T-cell (primary cell): ENCODE results near the gene TMBIM4. TPM values are rescaled to one million over a fixed set of nuclear protein-coding genes. Genes with fewer than 3 reads are reported as not detected.
A peak's percentile ranks its signal among the peaks of the same experiment; 100 is the strongest.

Experiments
- ATAC-seq, 4 experiments: fragments of 200-7000 bp in 3 of 4; fragments of 150-1000 bp in 1 of 4; cut with Tn5 transposase; replicated peaks in 1 of 4; 1 replicate in 3 of 4; 2 replicates in 1 of 4; pipeline ENCODE4 v1.10.0; 2021; ENCODE audit warnings: moderate library complexity in 3 of 4, mild to moderate bottlenecking in 2 of 4, moderate number of reproducible peaks in 1 of 4
- CTCF ChIA-PET, 2 donors: fragments of 300-600 bp; sonication (Branson Sonifier 250); formaldehyde crosslinking; loops; one replicate each; lab custom pipeline; 2022; ENCODE audit warnings: antibody characterized with exemption in 2 of 2; lab: Charles Lee
- POLR2A ChIA-PET, 2 donors: fragments of 300-600 bp; sonication (Branson Sonifier 250); formaldehyde crosslinking; loops; one replicate each; lab custom pipeline; 2022; ENCODE audit warnings: antibody characterized with exemption in 2 of 2; lab: Charles Lee
- DNase-seq, 35 experiments: peaks; one replicate each; pipeline versions ENCODE4 v3.0.0 to v3.0.0-alpha.2; 2013 to 2023
- H3K27ac ChIP-seq: one replicate; pipeline ENCODE4 v1.5.1; 2013; ENCODE audit warnings: low read length
- H3K27me3 ChIP-seq, 2 experiments: replicated peaks in 1 of 2; 1 replicate in 1 of 2; 2 replicates in 1 of 2; pipeline versions ENCODE4 v1.6.1 to v1.7.0; 2013; ENCODE audit warnings: low read length in 1 of 2, mixed read lengths in 1 of 2; ENCODE audit not compliant: control insufficient read depth in 2 of 2, insufficient read depth in 2 of 2; ENCODE audit errors: extremely low read depth in 1 of 2
- H3K36me3 ChIP-seq, 2 donors: 1 replicate in 1 of 2; 2 replicates in 1 of 2; pipeline versions ENCODE4 v1.6.1 to v1.7.0; 2013; ENCODE audit warnings: low read length in 1 of 2; ENCODE audit not compliant: control insufficient read depth in 2 of 2, insufficient read depth in 1 of 2; ENCODE audit errors: extremely low read depth in 1 of 2
- H3K4me1 ChIP-seq, 2 experiments: 1 replicate in 1 of 2; 2 replicates in 1 of 2; pipeline versions ENCODE4 v1.6.1 to v1.7.0; 2013; ENCODE audit warnings: low read length in 2 of 2, mixed read lengths in 1 of 2; ENCODE audit not compliant: insufficient read depth in 2 of 2, control insufficient read depth in 1 of 2; ENCODE audit errors: extremely low read depth in 1 of 2
- H3K4me3 ChIP-seq, 2 donors: 1 replicate in 1 of 2; 2 replicates in 1 of 2; pipeline versions ENCODE4 v1.5.1 to v1.7.0; 2013; ENCODE audit warnings: mild to moderate bottlenecking in 2 of 2, low read length in 1 of 2, moderate library complexity in 1 of 2; ENCODE audit not compliant: control insufficient read depth in 1 of 2; ENCODE audit errors: extremely low read depth in 1 of 2
- H3K9me3 ChIP-seq: 2 replicates; pipeline ENCODE4 v1.7.0; 2013
- H3K27ac Mint-ChIP-seq, 2 donors: one replicate each; pipeline ENCODE4 v1.8.0; 2020 to 2021; ENCODE audit warnings: mild to moderate bottlenecking in 2 of 2, mixed read lengths in 2 of 2
- H3K27me3 Mint-ChIP-seq, 2 donors: one replicate each; pipeline ENCODE4 v1.8.0; 2021 to 2022; ENCODE audit warnings: mixed read lengths in 2 of 2
- H3K36me3 Mint-ChIP-seq: one replicate; pipeline ENCODE4 v1.8.0; 2021; ENCODE audit warnings: mixed read lengths
- H3K4me1 Mint-ChIP-seq, 3 donors: one replicate each; pipeline ENCODE4 v1.8.0; 2020 to 2022; ENCODE audit warnings: mixed read lengths in 3 of 3, mild to moderate bottlenecking in 1 of 3
- H3K4me3 Mint-ChIP-seq, 3 donors: one replicate each; pipeline ENCODE4 v1.8.0; 2020 to 2022; ENCODE audit warnings: mild to moderate bottlenecking in 3 of 3, mixed read lengths in 3 of 3, moderate library complexity in 3 of 3
- H3K9me3 Mint-ChIP-seq, 3 donors: one replicate each; pipeline ENCODE4 v1.8.0; 2020 to 2022; ENCODE audit warnings: mixed read lengths in 3 of 3
- WGBS: methylation state at CpG from one replicate; pipeline ENCODE4 v1.1.5; 2013; ENCODE audit warnings: missing lambda C conversion rate; ENCODE audit not compliant: insufficient coverage; 5-methylcytosine and 5-hydroxymethylcytosine counted together
- total RNA-seq, 35 experiments: library from RNA in 6 of 35; stranded (reverse) in 6 of 35; fragments of 120-200 nt in 1 of 35; gene quantifications; one replicate each; pipeline versions ENCODE4 v1.2.1 to v1.2.4 and lab custom pipeline; 2013 to 2026

TMBIM4 gene
- total RNA-seq, 5 donors from 2014 or later (not counting 1 experiment from before 2014, with no cell fraction given): 44.7 to 90.0 (median 76.7) TPM

DNA sequence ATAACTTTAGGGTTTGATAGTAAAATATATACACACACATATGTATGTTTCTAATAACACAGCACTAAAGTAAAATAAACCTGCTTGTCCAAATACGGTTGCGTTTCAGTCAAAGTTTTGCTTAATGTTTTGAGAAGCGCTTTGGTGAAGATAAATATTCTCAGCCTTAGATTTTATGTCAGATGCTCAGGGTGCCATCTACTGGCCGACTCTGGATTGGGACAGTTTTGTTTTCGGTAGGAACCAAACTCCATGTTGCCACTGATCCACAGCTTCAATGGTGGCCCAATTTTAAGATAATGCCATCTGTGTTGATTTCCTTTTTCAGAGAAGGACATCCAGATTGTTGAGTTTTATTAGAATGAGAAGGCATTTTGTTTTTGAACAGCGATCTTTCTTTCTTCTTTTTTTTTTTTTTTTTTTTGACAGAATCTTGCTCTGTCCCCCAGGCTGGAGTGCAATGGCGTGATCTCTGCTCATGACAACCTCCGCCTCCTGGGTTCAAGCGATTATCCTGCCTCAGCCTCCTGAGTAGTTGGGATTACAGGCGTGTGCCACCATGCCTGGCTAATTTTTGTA is 82.3 kb downstream of the TMBIM4 start:
- H3K9me3 ChIP-seq: no peaks in the 10 kb centered on the region
- Mint-ChIP-seq H3K4me3 (no peak overlapping the region), H3K27ac (no peak overlapping the region), H3K36me3 (no peaks in the 10 kb centered on the region), H3K4me1 (no peaks in the 10 kb centered on the region), H3K27me3 (peaks cover 21 to 26% of the 10 kb centered on the region in 2 donors), H3K9me3 (peaks cover 0 to 10% (median 2%) of the 10 kb centered on the region in 3 donors)
- H3K27ac ChIP-seq: no peak overlapping the region
- WGBS: 30% methylated on average over 4 of the region's 10 CpGs
- H3K4me3 ChIP-seq: no peak overlapping the region
- DNase-seq (peak in 31 of 35 experiments; percentile 9 to 62 (median 34)), ATAC-seq (peak in 1 of 4 experiments; percentile 60)
- H3K27me3 ChIP-seq: peaks cover 0 to 11% of the 10 kb centered on the region in 2 experiments
- H3K36me3 ChIP-seq: no peaks in the 10 kb centered on the region
- POLR2A ChIA-PET: no interaction called here
- CTCF ChIA-PET: interaction anchor here (0.6 to 3.4 kb wide), 7 partner anchors 29 to 1197 kb away, joined by 3 to 17 read pairs (median 5); no protein-coding TSS in a partner anchor
- no peaks in the 10 kb centered on the region for H3K4me1 ChIP-seq

DNA sequence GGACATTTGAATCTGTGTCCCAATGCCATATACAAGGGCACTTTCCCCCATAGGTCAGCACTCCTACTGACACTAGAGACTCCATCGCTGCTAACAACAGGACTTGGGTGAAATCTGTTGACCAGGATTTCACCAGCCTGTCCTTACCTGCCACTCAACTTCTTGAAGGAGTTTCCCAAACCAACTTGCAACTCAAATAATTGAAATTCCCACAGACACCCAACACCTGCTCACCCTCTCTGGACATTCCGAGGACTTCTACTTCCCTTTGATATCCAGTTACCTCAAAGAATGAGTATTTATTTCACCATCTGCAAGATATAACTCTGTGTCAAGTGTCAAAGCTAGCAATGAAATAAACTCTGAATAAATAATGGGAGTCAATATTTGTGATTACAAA is 83.8 kb downstream of the TMBIM4 start:
- ATAC-seq (no peak), DNase-seq (no peak)
- peaks cover 0 to 10% (median 2%) of the 10 kb centered on the region in 3 donors for H3K9me3 Mint-ChIP-seq
- ChIA-PET POLR2A (no interaction called here), CTCF (interaction anchor here in 1 of 2 donors (3.4 kb wide), 1 partner anchor 1195 kb away, joined by 17 read pairs; no protein-coding TSS in a partner anchor)
- 100% methylated on average over 1 of the region's 2 CpGs for WGBS
- H3K27ac Mint-ChIP-seq: no peak overlapping the region
- Histone ChIP-seq H3K4me3 (no peak overlapping the region), H3K4me1 (no peaks in the 10 kb centered on the region), H3K27me3 (peaks cover 0 to 6% of the 10 kb centered on the region in 2 experiments), H3K36me3 (no peaks in the 10 kb centered on the region), H3K9me3 (no peaks in the 10 kb centered on the region), H3K27ac (no peak overlapping the region)
- H3K27me3 Mint-ChIP-seq: peaks cover 21 to 31% of the 10 kb centered on the region in 2 donors
- H3K36me3 Mint-ChIP-seq: no peaks in the 10 kb centered on the region
- H3K4me3 Mint-ChIP-seq: no peak overlapping the region
- no peaks in the 10 kb centered on the region for H3K4me1 Mint-ChIP-seq

Other genes starting within 250 kb of the TMBIM4 start
- 10 to 100 TPM; 16.6 to 24.3 (median 22.3) TPM for gene LLPH, start 39.2 kb downstream of the TMBIM4 start, total RNA-seq
- gene IRAK3, start 19.2 kb upstream of the TMBIM4 start, total RNA-seq: 1 to 10 TPM in 1 of 5 donors, under 1 TPM in 4; 0.16 to 1.0 (median 0.39) TPM
- 10 to 100 TPM; 38.6 to 66.4 (median 45.7) TPM for gene HELB, start 132.5 kb upstream of the TMBIM4 start, total RNA-seq